Skeletal muscle tissue (tissue), 4 donors: ENCODE data around the gene TMEM11. TPM values are rescaled to one million over a fixed set of nuclear protein-coding genes. Genes with fewer than 3 reads are reported as not detected.
"Not testable (repeated sequence)": the region's sequence is repeated elsewhere in the genome, so short reads cannot be mapped to it uniquely, and the experiment has no call there.

Source experiments
- H3K27ac ChIP-seq: one replicate; pipeline ENCODE4 v1.7.0; 2013; ENCODE audit warnings: mild to moderate bottlenecking, low read depth, low read length, inconsistent platforms
- H3K27me3 ChIP-seq, 3 donors: one replicate each; pipeline ENCODE4 v1.7.0; 2013; ENCODE audit warnings: low read length in 3 of 3; ENCODE audit not compliant: control insufficient read depth in 3 of 3, insufficient read depth in 3 of 3
- H3K36me3 ChIP-seq, 3 donors: one replicate each; pipeline ENCODE4 v1.7.0; 2013; ENCODE audit warnings: low read length in 3 of 3; ENCODE audit not compliant: control insufficient read depth in 3 of 3, insufficient read depth in 3 of 3
- H3K4me1 ChIP-seq, 3 donors: one replicate each; pipeline ENCODE4 v1.7.0; 2013; ENCODE audit warnings: low read length in 3 of 3, mild to moderate bottlenecking in 3 of 3; ENCODE audit not compliant: control insufficient read depth in 3 of 3, insufficient read depth in 3 of 3
- H3K4me3 ChIP-seq, 3 donors: one replicate each; pipeline ENCODE4 v1.7.0; 2013; ENCODE audit warnings: low read length in 3 of 3
- H3K9ac ChIP-seq, 3 donors: one replicate each; pipeline ENCODE4 v1.7.0; 2013; ENCODE audit warnings: low read length in 3 of 3, mild to moderate bottlenecking in 3 of 3, moderate library complexity in 2 of 3, low read depth in 1 of 3
- H3K9me3 ChIP-seq, 3 donors: one replicate each; pipeline ENCODE4 v1.7.0; 2013; ENCODE audit warnings: low read length in 3 of 3; ENCODE audit not compliant: control insufficient read depth in 3 of 3
- total RNA-seq: library from RNA; depleted of rRNA; stranded (reverse); fragments of >200 nt; gene quantifications from one replicate; pipeline ENCODE4 v1.2.3, GENCODE V29; 2014
- donor health status: Osteomylitis.

Gene TMEM11
- total RNA-seq, 1 donor from 2014 or later = 20.9 TPM

GRCh38 chr17:21201298-21201595, 12.7 kb downstream of the TMEM11 start:
- Histone ChIP-seq H3K9ac (peak overlapping the region; percentile 14 to 77 (median 36)), H3K27me3 (no peaks in the 10 kb centered on the region), H3K36me3 (peaks cover 21 to 24% (median 22%) of the 10 kb centered on the region in 3 donors), H3K27ac (peak overlapping the region; percentile 72), H3K4me3 (peak overlapping the region in 2 of 3 donors; percentile 29 to 35), H3K9me3 (no peaks in the 10 kb centered on the region), H3K4me1 (peaks cover 73 to 77% (median 75%) of the 10 kb centered on the region in 3 donors)

DNA sequence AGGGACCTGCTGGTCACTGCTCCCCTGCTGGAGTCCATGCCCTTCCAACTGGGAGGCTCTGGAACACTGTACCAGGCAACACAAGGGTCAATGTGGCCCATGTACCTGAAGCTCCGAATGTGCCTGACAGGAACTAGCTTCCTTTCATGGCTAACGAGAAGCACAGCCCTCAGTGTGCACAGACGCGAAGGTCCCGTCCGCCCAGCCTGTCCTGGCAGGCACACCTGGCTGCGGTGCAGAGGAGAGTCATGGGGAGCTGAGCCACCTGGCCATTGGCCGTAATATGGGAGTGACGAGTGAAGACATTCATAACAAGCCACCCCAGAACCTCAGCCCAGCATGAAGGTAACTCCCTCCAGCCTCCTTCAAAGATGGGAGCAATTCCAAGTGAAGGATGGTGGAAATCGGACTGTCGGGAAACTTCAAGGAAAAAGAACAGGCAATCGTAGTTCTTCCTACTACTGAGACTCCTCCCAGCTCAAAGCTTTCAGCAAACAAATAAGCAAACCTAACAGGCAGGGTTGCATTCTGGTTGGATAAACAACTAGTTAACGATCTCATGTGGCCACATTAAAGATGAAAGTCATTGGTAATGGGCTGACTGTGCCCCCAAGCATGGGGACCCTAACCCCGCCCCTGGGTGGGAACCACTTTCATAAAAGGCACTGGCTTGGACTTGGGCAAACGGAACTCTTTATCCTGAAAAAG, 13.2 kb downstream of the TMEM11 start:
- Histone ChIP-seq H3K4me3 (peak overlapping the region in 2 of 3 donors; percentile 48 to 65), H3K9me3 (no peaks in the 10 kb centered on the region), H3K9ac (peak overlapping the region; percentile 36 to 77 (median 67)), H3K4me1 (peaks cover 73 to 77% (median 76%) of the 10 kb centered on the region in 3 donors), H3K36me3 (peaks cover 21 to 24% (median 22%) of the 10 kb centered on the region in 3 donors), H3K27ac (peak overlapping the region; percentile 72), H3K27me3 (no peaks in the 10 kb centered on the region)

DNA sequence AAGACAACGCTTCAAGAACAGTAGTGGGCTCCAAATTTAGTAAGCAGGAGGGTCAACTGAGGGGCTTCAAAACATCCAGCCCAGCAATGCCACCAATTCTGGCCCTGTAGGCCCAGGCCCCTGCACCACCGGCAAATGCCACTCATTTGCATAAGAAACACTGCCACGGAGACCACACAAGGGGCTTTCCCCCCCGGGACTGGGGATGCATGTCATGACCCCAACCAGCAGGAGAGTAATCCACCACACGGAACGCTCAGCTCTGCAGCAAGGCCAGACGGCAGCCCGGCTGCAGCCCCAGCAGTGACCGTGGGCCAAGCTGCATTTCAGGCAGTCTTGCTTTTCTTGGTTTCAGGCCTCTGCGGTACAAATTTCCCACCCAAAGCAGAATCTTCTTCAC, 14.1 kb downstream of the TMEM11 start:
- Histone ChIP-seq H3K4me1 (peaks cover 65 to 75% (median 73%) of the 10 kb centered on the region in 3 donors), H3K36me3 (peaks cover 21 to 26% (median 22%) of the 10 kb centered on the region in 3 donors), H3K9ac (peak overlapping the region in 2 of 3 donors; percentile 37 to 77), H3K27me3 (no peaks in the 10 kb centered on the region), H3K27ac (peak overlapping the region; percentile 72), H3K9me3 (no peaks in the 10 kb centered on the region), H3K4me3 (peak overlapping the region in 2 of 3 donors; percentile 48 to 65)

DNA sequence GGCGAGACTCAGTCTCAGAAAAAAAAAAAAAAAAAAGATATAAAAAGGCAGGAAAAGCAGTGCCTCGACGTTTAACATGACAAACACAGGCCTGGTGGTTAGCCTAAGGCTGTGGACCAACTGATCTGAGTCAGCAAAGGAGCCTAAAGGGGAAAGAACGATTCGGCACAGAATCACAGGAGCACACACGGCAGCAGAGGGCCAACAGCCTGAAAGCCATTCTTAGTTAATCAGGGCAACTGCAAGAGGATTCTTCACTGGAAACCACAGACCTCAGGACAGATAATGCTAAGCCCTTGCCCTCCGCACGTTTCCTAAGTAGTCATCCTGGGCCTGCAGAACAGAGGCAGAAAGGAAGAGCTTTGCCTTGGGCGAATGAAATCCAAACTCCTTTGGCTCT, 14.7 kb downstream of the TMEM11 start:
- H3K4me3 ChIP-seq = peak overlapping the region in 1 of 3 donors; percentile 29
- peak overlapping the region in 2 of 3 donors; percentile 37 to 77 for H3K9ac ChIP-seq
- H3K27ac ChIP-seq = peak overlapping the region; percentile 72
- no peaks in the 10 kb centered on the region for H3K27me3 ChIP-seq
- peaks cover 21 to 26% (median 22%) of the 10 kb centered on the region in 3 donors for H3K36me3 ChIP-seq
- H3K4me1 ChIP-seq = peaks cover 65 to 76% (median 75%) of the 10 kb centered on the region in 3 donors
- H3K9me3 ChIP-seq = no peaks in the 10 kb centered on the region

DNA sequence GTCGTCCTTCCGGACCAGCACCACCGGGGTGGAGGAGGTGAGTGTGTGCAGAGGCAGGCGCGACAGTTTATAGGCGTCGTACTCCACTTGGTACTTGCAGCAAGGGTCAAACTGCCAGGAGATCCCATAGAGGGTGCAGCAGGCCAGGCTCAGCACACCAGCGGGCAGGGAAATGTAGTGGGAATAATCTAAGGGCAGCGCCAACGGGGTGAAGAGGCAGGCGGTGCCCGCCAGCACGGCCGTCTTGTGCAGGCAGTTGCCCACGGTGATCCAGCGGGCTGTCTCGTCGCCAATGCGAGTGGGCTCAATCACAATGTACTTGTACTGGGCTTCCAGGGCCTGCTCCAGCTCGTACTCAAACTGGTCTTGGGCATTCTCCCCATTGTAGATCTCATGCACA, 15.6 kb downstream of the TMEM11 start:
- peaks cover 21 to 26% (median 22%) of the 10 kb centered on the region in 3 donors for H3K36me3 ChIP-seq
- no peaks in the 10 kb centered on the region for H3K9me3 ChIP-seq

GRCh38 chr17:21196126-21196525, 17.8 kb downstream of the TMEM11 start:
- Histone ChIP-seq H3K9ac (peak overlapping the region in 1 of 3 donors; percentile 33), H3K4me3 (no peak overlapping the region), H3K9me3 (no peaks in the 10 kb centered on the region), H3K27ac (no peak overlapping the region), H3K27me3 (no peaks in the 10 kb centered on the region), H3K36me3 (peaks cover 17 to 25% (median 24%) of the 10 kb centered on the region in 3 donors), H3K4me1 (peaks cover 64 to 81% (median 74%) of the 10 kb centered on the region in 3 donors)

More for the DNA sequence above, 15.6 kb downstream of the TMEM11 start:
- H3K27me3 ChIP-seq = no peaks in the 10 kb centered on the region
- H3K27ac ChIP-seq = peak overlapping the region; percentile 72
- peak overlapping the region in 2 of 3 donors; percentile 25 to 35 for H3K9ac ChIP-seq
- peaks cover 68 to 84% (median 80%) of the 10 kb centered on the region in 3 donors for H3K4me1 ChIP-seq
- no peak overlapping the region for H3K4me3 ChIP-seq

DNA sequence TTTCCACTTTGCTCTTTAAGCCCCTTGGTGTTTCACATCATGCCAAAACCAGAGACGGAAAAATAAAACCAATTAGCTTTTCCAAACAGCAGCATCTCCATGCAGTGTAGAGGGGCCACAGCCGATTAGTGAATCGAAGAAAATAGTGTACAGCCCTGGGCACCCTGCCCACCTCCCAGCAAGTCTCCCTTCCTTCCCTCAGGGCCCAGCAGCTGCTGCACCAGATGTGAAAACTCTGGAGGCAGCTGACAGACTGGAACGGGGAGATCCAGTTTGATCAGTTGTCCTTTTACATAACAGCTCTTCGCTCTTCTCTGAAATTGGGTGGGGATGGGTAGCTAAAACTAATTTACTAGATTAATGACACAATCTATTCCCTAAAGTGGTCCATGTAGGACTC, 19.3 kb downstream of the TMEM11 start:
- H3K9me3 ChIP-seq = no peaks in the 10 kb centered on the region
- H3K36me3 ChIP-seq = peaks cover 22 to 30% (median 26%) of the 10 kb centered on the region in 3 donors
- peak overlapping the region; percentile 48 for H3K27ac ChIP-seq
- no peaks in the 10 kb centered on the region for H3K27me3 ChIP-seq
- peak overlapping the region in 1 of 3 donors; percentile 24 for H3K4me3 ChIP-seq
- H3K9ac ChIP-seq = no peak overlapping the region
- H3K4me1 ChIP-seq = peaks cover 61 to 72% (median 66%) of the 10 kb centered on the region in 3 donors

DNA sequence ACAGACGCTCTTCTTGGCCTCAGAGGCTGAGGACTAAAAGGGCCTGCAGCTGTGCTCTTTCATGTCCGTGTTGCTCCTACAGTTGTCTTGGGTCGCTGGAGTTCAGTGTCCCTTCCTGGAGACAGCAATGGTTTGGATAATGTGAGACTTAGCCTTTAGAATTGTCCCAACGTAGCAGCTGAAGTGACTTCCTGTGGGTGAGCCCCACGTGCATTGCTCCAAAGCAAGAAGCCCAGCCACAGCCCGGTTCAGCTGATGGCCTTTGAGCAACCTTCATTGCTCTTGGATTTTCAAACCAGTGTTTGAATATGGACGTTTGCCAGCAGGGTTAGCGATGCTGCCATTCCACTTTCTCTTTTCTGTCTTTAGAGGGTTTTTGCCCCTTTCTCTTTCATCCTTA, 19.7 kb downstream of the TMEM11 start:
- Histone ChIP-seq H3K4me1 (peaks cover 58 to 69% (median 62%) of the 10 kb centered on the region in 3 donors), H3K9ac (peak overlapping the region in 2 of 3 donors; percentile 22 to 55), H3K27me3 (no peaks in the 10 kb centered on the region), H3K9me3 (no peaks in the 10 kb centered on the region), H3K4me3 (peak overlapping the region in 1 of 3 donors; percentile 43), H3K36me3 (peaks cover 22 to 32% (median 26%) of the 10 kb centered on the region in 3 donors), H3K27ac (peak overlapping the region; percentile 48)

DNA sequence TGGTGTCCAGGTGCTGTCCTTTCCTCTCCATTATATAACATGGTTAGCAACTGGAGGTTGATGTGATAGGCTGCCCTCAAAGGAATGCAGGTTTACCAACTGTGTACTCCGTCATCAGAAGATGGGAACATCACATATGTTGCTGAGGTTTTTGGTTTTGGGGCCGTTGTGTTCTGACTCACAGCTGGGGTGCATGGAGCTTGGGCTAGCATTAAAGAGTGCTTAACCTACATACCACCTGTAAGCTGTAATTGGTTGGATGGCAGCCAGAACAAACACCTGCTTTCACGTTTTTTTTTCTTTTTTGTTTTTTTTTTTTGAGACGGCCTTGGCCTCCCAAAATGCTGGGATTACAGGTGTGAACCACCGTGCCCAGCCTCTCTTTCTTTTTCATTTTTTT, 20.9 kb downstream of the TMEM11 start:
- no peaks in the 10 kb centered on the region for H3K27me3 ChIP-seq
- H3K4me3 ChIP-seq = no peak overlapping the region
- H3K9me3 ChIP-seq = no peaks in the 10 kb centered on the region
- H3K27ac ChIP-seq = no peak overlapping the region
- H3K9ac ChIP-seq = no peak overlapping the region
- peaks cover 53 to 62% (median 55%) of the 10 kb centered on the region in 3 donors for H3K4me1 ChIP-seq
- peaks cover 22 to 32% (median 28%) of the 10 kb centered on the region in 3 donors for H3K36me3 ChIP-seq

DNA sequence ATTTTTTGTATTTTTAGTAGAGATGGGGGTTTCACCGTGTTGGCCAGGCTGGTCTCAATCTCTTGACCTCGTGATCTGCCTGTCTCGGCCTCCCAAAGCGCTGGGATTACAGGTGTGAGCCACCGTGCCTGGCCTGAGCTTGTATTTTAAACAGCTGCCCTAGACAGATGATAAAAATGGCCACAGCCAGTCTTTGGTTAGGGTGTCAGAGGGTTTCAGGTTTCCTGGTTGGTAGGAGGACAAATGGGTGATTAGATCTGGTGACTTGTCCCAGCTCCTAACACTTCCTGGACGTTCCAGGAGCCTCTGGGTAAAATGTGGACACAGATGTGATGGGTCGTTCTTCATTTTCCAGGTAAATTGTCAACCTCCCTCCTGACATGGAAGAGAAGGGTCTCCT, 21.5 kb downstream of the TMEM11 start:
- H3K9ac ChIP-seq, H3K9me3 ChIP-seq, H3K27me3 ChIP-seq, H3K4me3 ChIP-seq, H3K27ac ChIP-seq: not testable (repeated sequence)
- H3K4me1 ChIP-seq = peaks cover 47 to 56% (median 50%) of the 10 kb centered on the region in 3 donors
- peaks cover 16 to 26% (median 22%) of the 10 kb centered on the region in 3 donors for H3K36me3 ChIP-seq
